Stimulated activated CD4-positive, alpha-beta T cell treated with anti-CD3 and anti-CD28 coated beads, Interleukin-4, amount 100 ng/mL, for 4 hours (primary cell): Measurements from ENCODE around the gene RET.

Experiments used
- DNase-seq, 2 experiments: peaks; one replicate each; pipeline ENCODE4 v3.0.0-alpha.2; 2020

Gene RET

DNA sequence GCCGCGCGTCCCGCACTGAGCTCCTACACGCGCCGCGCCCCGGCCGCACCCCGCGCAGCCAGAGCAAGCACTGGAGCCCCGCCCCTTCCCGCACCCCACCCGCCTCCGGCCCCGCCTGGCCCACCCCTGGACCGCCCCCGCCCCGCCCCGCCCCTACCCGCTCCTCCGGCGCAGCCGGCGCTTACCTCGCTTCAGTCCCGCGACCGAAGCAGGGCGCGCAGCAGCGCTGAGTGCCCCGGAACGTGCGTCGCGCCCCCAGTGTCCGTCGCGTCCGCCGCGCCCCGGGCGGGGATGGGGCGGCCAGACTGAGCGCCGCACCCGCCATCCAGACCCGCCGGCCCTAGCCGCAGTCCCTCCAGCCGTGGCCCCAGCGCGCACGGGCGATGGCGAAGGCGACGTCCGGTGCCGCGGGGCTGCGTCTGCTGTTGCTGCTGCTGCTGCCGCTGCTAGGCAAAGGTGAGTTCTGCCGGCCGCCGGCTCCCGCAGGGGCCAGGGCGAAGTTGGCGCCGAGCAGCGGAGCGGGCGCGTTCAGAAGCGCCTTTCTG is at the start of gene RET:
Gene RET (plus strand): TSS at position 194 of the 545 bp plus-strand sequence. CDS start 190 bp downstream, at position 384.
- peak in 1 of 2 experiments; percentile 11 for DNase-seq

- no peak for DNase-seq
Observed at GRCh38 chr10:43027331-43027955, 49.4 kb upstream of the RET start.

DNA sequence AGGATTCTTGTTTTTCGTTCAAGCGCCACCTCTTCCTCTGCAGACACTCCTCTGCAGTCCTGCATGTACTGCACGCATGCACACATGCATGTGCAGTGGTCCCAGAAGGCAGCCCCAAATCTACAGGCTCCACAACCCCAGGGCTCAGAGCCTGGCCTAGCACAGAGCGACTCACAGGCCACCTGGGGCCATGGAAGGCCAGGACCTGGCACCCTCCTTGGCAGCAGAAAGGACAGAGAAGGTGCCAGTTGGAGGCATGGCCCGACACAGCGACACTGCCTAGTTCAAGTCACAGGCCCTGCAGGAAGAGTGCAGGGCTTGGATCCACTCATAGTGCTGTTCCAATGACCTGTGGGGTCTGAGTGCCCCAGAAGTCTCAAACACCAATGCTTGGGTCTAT is 48.7 kb upstream of the RET start:
- DNase-seq, result no peak

- no peak for DNase-seq
Observed at GRCh38 chr10:43029043-43029442, 47.8 kb upstream of the RET start.

DNA sequence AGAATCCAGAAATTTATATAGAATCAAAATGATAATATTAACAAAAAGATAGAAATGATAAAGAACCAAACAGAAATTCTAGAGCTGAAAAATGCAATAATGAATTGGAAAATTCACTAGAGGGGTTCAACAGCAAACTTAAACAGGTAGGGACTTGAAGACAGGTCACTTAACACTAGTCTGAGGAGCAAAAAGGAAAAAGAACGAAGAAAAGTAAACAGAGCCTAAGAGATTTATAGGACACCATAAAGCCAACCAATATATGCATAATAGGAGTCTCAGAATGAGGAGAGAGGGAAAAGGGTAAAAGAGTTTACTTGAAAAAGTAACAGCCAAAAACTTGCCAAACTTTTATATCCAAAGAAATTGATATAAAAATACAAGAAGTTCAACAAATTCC is 44.3 kb upstream of the RET start:
- no peak for DNase-seq

GRCh38 chr10:43035800-43036199 is 41.1 kb upstream of the RET start:
- no peak for DNase-seq

GRCh38 chr10:43036481-43037428 is 40.1 kb upstream of the RET start:
- no peak for DNase-seq

GRCh38 chr10:43037440-43037839 is 39.4 kb upstream of the RET start:
- no peak for DNase-seq

DNA sequence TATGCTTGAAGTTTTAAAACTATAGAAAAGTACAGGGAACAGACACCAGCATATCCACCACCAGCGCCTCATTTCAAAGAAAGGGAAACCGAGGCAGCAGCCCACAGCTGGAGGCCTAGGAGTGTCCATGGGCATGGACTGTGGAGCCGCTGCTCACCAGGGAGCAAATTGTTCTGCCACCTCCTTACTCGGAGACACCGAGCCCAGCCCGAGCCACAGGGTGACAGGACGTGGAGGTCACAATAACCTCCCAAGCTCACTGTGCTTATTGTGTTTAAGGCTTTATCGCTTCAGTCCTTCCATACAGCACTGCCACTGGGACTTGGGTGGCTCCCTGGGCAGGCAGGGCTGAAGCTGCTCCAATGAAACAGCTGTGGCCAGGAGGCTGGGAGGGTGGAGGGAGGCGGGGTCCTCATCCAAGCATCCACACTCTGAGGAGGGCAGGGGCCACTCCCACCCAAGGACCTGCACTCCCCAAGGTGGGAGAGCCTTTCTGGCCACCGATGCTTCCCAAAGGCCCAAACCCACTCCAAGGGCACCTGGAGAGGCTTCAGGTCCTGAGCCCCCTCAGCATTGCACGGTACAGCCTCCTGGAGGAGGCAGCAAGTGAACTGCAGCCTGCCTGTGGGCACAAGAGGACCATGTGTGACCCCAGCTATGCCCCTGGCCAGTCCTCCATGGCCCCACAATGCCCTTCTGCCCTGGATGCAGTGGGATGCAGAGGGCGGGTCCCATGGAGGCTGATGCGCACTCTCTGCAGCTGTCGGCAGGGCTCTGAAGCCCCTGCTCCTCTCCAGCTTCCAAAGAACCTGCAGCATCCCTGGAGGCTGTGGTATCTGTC is 38.7 kb upstream of the RET start:
- no peak for DNase-seq

DNA sequence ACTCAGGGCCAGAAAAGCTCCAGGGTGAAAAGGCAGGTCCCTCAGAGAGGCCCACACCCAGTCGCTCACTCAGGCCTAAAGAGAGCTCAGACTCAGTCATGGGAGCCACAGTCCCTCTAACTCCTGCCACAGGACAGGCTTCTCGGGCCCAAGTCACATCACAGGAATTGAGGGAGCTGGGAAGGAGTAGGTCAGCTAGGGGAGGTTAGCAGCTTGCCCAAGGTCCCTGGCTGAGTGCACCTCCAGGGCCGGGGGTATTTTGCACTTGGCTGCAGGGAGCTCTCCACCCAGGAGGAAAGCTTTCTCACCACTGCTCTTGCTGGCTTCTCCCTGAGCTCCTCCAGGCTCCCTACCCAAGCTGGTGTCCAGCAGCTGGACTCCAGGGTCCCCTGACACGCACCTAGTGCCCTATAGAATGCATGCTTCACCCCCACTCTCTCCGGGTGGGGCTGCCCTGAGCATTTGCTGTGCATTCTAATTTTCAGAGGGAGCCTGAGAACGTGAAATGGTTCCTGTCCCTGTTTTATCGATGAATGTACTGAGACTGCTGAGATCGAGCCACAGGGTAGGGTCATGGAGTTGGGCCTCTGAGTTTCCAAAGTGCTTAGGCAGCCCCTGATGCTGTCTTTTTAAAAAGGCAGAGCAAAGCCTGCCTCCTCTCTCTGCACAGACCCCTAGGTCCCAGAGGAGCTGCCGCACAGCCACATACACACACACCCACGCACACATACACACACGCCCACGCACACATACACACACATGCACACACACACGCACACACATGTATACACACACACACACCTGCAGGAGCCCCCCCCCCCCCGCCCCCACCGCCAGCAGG is 37.9 kb upstream of the RET start:
- DNase-seq, result no peak

DNA sequence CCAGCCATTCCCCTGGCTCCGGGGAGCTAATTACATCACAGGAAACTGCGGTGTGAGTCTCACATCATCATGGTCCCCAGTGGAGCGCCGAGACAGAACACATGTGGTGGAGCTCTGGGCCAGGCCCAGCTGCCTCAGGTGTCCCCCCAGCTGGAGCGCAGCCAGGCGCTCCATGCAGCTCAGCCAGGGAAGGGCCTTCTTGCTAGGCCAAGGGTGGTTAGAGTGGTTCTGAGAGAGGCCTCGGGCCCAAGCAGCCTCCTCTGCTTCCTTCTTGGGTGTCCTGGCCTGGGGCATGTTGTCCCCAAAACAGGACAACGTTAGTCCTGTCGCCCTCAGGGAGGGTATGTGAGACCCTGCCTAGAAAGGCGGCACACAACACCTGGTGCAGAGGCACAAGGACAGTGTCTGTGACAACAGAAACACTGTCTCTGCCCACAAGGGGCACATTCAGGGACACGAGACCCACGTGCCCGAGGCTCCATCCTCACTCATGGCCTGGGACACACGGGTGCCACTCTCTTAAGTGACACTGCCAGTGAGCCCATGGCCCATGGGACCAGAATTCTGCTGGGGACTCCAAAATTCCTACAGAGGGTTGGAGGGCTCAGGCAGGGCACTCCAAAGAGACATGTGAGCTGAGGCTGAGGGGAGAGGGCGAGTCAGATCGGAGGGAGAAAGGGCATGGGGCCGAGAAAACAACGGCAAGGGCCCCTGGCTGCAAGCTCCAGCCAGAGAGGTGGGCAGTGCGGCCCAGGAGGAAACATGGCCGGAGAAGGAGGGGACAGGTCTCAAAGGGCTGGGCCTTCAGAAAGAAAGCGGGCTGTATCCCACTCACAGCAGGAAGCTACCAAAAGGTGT is 37.0 kb upstream of the RET start:
- DNase-seq, result no peak

- DNase-seq, result no peak
Observed at GRCh38 chr10:43040482-43041256, 36.2 kb upstream of the RET start.

DNA sequence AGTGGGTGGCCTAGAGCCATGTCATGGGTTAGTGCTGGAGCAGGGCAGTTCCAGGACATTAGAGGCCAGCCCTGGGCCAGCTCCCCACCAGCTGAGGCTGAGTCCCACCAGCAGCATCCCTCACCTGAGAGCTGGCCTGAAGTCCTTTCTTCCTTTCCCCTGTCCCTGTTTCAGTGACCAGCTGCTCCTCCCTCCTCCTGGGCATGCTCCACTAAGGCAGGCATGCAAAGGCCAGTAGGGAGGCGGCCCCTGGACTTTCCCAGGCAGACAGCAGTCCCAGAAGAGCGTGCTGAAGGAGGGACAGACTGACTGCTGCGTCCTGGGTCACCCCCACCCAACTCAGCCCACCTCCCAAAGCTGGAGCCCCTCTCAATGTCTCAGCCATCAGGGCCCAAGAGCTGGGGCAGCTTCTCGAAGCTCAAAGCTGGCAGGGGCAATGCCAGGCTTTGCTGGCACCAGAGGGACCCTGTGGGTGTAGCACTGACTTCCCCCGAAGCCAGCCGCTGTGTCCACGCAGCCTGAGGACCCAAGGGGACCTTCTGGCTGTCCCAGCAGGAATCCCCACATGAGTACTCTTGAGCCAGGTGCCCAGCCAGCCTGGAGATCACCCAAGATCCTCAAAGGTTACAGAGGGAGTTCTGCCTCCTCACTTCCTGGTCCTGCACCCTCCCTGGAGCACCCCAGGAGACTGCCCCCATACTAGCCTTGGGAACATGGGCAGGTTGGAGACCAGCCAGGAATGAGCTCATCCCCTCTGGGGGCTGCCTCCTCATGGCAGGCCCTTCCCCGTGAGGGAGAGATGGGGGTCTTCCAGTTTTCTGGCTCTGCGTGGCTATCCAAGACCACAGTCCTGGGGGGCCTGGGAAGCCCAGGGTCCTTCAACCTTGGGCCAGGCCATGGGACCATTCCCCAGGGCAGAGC is 35.2 kb upstream of the RET start:
- DNase-seq, result no peak

DNA sequence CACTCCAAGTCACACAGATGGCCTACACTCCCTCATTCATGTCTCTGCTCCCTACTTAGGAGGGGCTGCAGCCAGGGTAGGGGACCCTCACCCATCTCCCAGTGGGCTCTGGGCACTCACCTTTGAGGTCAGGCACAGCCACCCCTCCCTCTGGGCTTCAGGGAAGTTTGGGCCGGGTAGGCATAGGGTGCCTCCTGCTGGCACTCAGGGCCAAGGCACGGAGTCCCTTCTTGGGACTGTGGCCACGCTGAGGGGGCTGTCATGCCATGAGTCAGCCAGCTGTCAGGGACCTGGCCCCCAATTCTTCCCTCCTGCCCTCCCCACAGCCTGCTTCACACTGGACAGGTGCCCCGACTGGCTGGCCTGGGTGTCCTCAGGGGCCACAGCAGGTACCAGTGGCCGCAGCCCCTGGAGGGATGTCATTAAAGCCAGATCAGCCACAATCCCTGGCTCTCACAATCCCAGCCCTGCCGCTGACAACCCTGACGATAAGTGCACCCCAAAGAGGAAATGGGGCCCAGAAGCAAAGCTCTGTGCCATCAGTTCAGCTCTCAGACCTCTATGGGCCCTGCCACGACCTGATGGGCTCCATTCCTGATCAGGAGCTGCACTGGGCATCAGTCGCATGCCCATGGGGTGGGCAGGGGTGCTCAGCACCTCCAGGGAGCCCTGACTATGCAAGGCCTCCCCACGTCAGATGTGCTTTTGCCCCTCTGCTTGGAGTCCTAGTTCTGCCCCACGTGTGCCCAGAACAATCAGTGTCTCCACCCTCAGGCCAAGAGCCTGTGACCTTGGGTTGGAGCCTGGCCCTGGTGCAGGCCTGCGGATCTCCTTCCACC is 34.1 kb upstream of the RET start:
- no peak for DNase-seq

DNA sequence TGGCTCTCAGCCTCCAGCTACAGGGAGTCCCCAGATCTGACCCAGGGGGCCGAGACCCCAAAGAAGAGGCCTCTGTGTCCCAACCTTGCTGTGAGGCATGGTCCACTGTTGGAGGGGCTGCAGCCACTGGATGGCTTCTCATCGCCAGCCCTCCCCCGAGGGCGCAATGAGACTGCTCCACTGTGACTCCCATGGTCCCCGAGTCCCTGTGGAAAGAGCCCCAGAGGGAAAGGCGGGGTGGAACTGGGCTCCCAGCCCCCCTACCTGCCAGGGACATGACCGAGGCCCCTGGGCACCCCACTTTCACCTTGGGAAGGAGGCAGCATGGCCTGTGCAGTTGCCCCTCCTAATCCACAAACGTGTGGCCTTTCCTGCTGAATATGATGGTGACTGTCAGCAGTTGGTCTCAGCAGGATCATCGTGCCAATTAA is 33.5 kb upstream of the RET start:
- DNase-seq, result no peak

GRCh38 chr10:43043773-43044447 is 33.0 kb upstream of the RET start:
- no peak for DNase-seq

GRCh38 chr10:43044448-43044921 is 32.4 kb upstream of the RET start:
- DNase-seq, result no peak
